NCI-H526 (cell line): ENCODE results near the gene PHLPP1.

Source experiments
- DNase-seq, 2 experiments: peaks; one replicate each; lab custom pipeline; 2025; lab: John Stamatoyannopoulos, UW

Gene PHLPP1

DNA sequence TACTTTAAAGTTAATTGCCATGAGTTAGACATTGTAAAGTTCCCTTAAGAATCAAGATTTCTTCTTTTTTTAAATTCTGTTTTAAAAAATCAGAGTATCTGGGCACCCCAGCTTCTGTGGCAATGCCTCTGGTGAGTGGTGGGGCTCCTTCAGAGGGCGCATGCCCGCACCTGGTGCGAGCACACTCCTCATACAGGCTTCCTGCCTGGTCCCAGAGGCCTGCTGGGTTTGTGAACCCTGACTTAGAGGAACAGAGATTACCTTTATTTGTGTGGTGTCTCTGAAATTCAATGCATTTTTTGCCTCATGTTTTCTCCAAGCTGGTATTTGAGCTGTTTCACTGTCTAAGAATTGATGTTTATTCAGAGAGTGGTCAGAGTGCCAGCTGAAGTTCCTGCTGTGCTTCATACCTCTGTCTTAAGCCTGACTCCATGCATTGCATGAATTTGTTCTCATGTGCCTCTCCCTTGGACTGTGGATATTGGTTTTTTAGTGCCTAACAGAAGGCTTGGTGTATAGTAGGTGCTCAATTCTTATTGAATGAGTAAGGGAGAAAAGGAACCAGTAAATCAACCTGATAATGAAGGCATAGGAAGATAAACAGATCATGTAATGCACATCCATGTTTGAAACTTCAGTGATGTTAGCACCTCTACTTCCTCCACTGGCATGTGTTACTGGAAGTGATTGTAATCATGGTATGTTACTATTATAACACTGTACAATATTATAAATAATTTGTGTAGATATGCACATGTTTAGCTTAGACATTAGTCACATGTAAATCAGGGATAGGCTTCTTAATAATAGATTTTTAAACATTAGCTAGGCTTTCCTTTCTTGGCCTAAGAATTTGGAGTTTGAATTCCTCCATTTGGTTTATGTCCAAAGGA, 29.0 kb downstream of the PHLPP1 start:
- DNase-seq: no peak

- no peak for DNase-seq
Measured at GRCh38 chr18:62745089-62745751, 29.9 kb downstream of the PHLPP1 start.

GRCh38 chr18:62749389-62749788, 34.0 kb downstream of the PHLPP1 start:
- DNase-seq: no peak

DNA sequence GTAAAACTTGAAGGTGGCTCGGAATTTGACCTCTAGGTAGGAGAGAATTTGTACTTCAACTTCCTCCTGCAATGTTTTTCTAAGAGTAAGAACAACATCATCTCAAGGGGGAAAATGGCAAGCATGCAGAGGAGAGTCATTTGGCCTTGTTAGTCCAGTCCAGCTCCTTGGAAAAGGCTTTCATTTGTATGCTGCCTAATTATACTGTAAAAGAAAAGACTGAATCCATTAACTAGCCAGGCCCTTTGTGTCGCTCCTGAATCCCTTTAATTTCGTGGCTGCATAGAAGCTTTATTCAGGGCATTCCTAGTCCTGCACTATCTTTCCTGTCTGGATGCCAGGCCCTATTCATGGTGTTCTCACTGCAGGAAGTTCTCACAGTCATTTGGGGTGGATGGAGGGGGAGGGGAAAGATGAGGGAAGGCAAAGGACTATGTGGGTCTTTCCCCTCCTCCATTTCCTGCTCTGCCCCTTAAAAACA, 36.0 kb downstream of the PHLPP1 start:
- DNase-seq: no peak

- DNase-seq: no peak
Measured at GRCh38 chr18:62751977-62752376, 36.6 kb downstream of the PHLPP1 start.

GRCh38 chr18:62754026-62754425, 38.7 kb downstream of the PHLPP1 start:
- DNase-seq: no peak

GRCh38 chr18:62755454-62755853, 40.1 kb downstream of the PHLPP1 start:
- DNase-seq: no peak

GRCh38 chr18:62755946-62756345, 40.6 kb downstream of the PHLPP1 start:
- no peak for DNase-seq

GRCh38 chr18:62757399-62758010, 42.2 kb downstream of the PHLPP1 start:
- DNase-seq: no peak

GRCh38 chr18:62758591-62758990, 43.2 kb downstream of the PHLPP1 start:
- no peak for DNase-seq

- no peak for DNase-seq
Measured at GRCh38 chr18:62759704-62760402, 44.5 kb downstream of the PHLPP1 start.

GRCh38 chr18:62760403-62760734, 45.0 kb downstream of the PHLPP1 start:
- no peak for DNase-seq

DNA sequence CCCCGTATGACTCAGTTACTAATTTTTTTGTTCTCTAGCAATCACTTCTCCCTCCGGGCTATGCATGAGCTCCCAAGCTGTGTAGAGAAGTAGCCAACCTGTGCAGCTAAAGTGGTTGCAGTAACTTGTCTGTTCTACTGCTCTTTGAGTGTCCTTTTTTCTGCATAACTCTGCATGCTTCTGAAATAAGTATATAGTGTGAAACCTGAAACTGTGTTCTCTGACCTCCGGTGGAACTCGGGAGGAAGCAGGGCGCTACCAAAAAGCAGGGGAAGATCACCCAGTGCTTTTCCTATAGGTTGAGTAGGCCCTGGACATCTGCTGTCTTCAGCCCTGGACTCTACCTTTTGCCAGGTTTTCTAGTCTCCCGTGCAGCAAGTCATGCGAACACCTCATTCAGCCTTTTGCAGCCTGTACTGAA, 47.8 kb downstream of the PHLPP1 start:
- DNase-seq: no peak

- DNase-seq: no peak
Measured at GRCh38 chr18:62766266-62766665, 50.9 kb downstream of the PHLPP1 start.

- DNase-seq: no peak
Measured at GRCh38 chr18:62767321-62767720, 52.0 kb downstream of the PHLPP1 start.

DNA sequence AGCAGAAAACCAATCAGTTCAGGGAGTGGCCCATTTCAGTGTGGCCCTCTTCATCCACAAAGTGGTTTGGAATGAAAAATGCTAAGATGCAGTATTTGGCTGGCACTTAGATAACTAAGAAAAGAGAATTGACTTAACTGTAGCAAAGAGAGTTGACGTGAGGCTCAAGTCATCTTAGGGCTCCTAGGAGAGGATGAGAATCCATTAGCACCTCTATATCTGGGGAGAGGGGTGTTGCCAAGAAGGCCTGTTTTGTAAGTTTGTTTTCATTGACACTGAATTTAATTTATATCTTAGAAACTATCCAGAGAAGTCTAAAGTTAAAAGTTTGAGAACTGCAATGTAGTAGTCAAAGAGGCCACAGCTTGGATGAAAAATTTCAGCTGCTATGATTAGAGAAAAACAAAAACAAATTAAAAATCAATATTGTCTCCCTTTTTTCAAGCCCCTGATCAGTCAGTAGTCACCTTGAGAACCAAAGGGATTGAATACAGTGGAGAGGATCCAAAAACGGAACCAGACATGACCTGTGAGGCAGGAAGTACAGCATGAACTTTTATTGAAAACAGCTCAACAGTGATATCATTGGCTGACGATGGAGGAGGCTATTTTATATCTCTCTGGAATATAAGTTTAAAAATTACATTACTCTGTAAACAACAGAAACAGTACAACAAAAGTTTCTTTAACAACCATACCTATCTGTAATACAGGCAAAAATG, 52.7 kb downstream of the PHLPP1 start:
- no peak for DNase-seq

DNA sequence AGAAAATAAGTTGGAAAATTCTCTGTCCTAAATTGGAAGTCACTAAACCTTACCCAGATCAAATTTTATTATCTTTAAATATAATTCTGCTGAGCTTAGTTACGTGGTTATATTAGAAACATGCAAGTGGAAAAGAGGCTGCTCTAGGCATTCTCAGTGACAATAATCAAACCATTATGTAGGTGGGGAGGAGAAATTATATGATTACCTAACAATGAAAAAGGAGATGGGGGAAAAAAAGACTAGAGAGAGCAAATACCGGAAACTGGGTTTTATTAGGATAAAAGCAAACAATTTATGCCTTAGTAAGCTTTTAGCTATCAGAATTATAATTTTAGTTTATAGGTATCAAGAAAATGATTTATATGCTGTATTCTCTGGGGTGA, 53.2 kb downstream of the PHLPP1 start:
- DNase-seq: no peak

DNA sequence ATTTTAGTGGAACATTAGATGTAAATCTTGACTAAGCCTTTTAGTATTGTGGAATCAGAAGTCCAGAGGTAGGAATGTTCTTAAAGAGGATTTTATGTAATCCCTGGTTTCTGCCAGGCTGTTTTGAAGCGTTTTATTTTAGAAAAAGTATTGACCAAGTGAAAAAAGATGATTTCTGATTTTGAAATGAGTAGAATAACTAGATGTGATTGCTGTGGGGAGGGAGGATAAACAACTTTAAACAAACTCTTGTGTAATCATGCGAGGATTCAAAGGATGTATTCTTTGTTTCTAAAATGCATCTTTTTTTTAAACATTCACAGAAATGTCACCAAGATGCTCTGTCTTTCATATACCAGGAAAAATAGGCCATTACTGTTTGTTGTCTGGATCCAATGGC, 53.9 kb downstream of the PHLPP1 start:
- DNase-seq: no peak

DNA sequence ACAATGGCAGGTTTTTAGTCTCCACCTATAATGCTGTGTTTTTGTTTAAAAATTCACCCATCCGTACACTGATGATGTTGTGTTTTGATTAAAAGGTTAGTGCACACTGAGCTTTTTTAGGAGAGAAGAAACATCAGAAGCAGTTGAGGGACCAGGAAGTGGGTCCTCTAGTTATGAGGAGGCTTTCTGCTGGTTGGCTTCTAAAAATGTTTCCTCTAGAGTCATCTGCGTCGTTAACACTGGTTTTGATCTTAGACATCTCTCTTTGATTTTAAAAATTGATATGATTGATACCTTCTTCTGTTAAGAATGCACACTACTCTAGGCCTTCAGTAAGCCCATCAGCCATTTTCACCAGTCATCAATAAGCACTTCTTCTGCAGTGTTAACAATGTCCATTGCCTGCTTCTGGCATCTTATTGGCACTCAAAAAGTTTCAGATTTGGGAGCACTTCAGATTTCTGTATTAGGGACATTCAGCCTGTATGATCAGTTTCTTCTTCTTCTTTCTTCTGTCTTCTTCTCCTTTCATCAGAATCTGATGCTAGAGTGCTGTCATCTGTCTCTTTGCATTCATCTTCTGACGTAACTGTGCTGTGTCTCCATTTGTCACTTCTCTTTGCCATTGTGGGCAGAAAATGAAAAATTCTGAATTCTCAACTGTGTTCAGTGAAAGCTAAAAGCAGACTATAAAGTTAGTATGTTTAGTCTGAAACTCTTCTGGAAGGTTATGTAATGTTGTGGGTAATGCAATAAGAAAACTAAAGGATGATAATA, 56.3 kb downstream of the PHLPP1 start:
- DNase-seq: no peak

GRCh38 chr18:62772860-62773584, 57.7 kb downstream of the PHLPP1 start:
- no peak for DNase-seq
